Lower lobe of right lung (tissue), 2 donors: ENCODE results near the gene AADAC. TPM values are rescaled to one million over a fixed set of nuclear protein-coding genes. Genes with fewer than 3 reads are reported as not detected.

Experiments
- ATAC-seq, 2 donors: fragments of 200-7000 bp; cut with Tn5 transposase; one replicate each; pipeline ENCODE4 v1.9.1; 2020 to 2022; ENCODE audit warnings: mild to moderate bottlenecking in 2 of 2, moderate library complexity in 2 of 2
- DNase-seq: peaks from one replicate; pipeline ENCODE4 v3.0.0-alpha.2; 2020
- H3K27ac ChIP-seq: fragments of 200-600 bp; one replicate; pipeline ENCODE4 v1.8.0; 2022
- H3K27me3 ChIP-seq: fragments of 200-600 bp; one replicate; pipeline ENCODE4 v1.8.0; 2022; ENCODE audit warnings: low read depth
- H3K36me3 ChIP-seq: fragments of 200-600 bp; one replicate; pipeline ENCODE4 v1.8.0; 2022; ENCODE audit warnings: mild to moderate bottlenecking
- H3K4me1 ChIP-seq: fragments of 200-600 bp; one replicate; pipeline ENCODE4 v1.8.0; 2022
- H3K4me3 ChIP-seq: fragments of 200-600 bp; one replicate; pipeline ENCODE4 v1.8.0; 2022; ENCODE audit warnings: mild to moderate bottlenecking
- H3K9me3 ChIP-seq: fragments of 200-600 bp; one replicate; pipeline ENCODE4 v1.8.0; 2022
- intact Hi-C: fragments of 100-400 bp; cut with DNase I; formaldehyde crosslinking; loops from one replicate; pipeline ENCODE4 v1.11.0; 2022
- total RNA-seq: library from RNA; stranded (reverse); fragmentation: NEBNext Ultra II Directional; extraction: Animal tissue kit (Norgen Biotek cat#: 25700); gene quantifications from one replicate; pipeline ENCODE4 v1.2.1, GENCODE V29; 2021
- TF ChIP-seq, protein P1 (sequence below): fragments of 200-600 bp; IDR thresholded peaks from one replicate; pipeline ENCODE4 v1.8.0; 2022; ENCODE audit warnings: antibody characterized with exemption, mild to moderate bottlenecking
- donor health status: DM: no; HTN: yes; CAD: no; lungs with severe emphysema.

The AADAC gene
- total RNA-seq, 1 donor from 2014 or later, result 5.6 TPM

GRCh38 chr3:151827816-151828215 lies 13.9 kb downstream of the AADAC start:
- ATAC-seq (no peak), DNase-seq (no peak)
- intact Hi-C loops, result no loop called here
- TF ChIP-seq, protein P1, sequence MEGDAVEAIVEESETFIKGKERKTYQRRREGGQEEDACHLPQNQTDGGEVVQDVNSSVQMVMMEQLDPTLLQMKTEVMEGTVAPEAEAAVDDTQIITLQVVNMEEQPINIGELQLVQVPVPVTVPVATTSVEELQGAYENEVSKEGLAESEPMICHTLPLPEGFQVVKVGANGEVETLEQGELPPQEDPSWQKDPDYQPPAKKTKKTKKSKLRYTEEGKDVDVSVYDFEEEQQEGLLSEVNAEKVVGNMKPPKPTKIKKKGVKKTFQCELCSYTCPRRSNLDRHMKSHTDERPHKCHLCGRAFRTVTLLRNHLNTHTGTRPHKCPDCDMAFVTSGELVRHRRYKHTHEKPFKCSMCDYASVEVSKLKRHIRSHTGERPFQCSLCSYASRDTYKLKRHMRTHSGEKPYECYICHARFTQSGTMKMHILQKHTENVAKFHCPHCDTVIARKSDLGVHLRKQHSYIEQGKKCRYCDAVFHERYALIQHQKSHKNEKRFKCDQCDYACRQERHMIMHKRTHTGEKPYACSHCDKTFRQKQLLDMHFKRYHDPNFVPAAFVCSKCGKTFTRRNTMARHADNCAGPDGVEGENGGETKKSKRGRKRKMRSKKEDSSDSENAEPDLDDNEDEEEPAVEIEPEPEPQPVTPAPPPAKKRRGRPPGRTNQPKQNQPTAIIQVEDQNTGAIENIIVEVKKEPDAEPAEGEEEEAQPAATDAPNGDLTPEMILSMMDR, result no peak
- no peaks in the 10 kb centered on the region for H3K4me1 ChIP-seq
- H3K36me3 ChIP-seq, result no peaks in the 10 kb centered on the region
- H3K27me3 ChIP-seq, result no peaks in the 10 kb centered on the region
- H3K4me3 ChIP-seq, result no peak overlapping the region
- no peak overlapping the region for H3K27ac ChIP-seq
- H3K9me3 ChIP-seq, result no peaks in the 10 kb centered on the region

DNA sequence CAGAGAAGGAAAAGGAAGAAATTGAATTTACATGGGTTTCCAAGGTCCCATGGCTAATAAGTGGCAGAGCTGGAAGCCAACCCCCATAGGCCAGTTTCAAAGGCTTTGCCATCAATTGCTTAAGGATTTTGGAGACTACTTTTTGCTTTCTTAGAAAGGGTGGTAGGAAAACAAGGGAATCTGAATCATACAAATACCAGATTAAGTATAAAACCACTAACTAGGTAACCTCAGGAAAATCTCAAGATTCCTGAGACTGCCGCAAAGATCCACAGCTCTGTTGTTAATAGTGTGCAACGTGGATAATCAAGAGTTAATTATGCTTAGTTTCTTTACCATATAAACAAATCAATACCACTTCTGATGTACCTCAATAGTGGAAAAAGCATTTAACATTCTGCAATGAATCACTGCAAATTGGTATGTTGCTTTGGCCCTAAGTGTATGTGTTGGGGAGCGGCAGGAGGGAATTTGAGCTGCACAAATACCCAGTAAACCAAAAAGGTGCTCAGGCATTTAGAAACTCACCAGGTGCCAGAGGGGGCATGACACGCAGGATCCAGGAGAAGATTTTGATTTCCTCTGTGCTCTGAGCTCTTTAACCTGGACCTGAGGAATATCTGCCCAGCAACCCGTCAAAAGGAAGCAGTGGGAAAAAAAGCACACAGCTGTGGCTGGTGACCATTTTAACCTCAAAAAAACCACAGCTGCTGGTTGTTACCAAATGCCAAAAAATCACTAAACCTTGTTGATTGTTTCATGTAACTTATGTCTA lies 22.0 kb downstream of the AADAC start:
- Histone ChIP-seq H3K27ac (no peak overlapping the region), H3K4me3 (no peak overlapping the region), H3K27me3 (no peaks in the 10 kb centered on the region), H3K9me3 (no peaks in the 10 kb centered on the region), H3K36me3 (no peaks in the 10 kb centered on the region), H3K4me1 (peaks cover 16% of the 10 kb centered on the region)
- TF ChIP-seq, protein P1, result no peak
- intact Hi-C loops, result loop anchor here (10.0 kb wide), 1 partner anchor 371 kb away; the partner anchor contains the start of gene IGSF10
- DNase-seq (no peak), ATAC-seq (no peak)

DNA sequence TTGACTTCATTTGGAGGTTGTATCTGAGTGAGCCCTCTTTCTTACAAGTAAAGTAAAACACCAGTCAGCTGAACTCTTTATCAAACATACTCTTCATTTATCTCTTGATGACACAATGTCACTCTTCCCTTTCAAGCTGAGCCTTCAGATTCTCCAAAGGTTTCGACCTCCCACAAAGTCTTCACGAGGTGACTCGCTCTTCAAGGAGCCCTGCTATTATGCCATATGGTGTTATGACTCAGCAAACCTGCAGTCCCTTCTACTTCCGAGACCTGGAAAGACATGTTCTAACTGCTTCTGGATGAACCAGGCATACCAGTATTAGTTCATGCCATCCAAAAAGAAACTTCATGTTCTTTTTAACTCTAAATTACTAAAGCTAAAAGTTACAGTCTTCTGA lies 23.1 kb downstream of the AADAC start:
- no peaks in the 10 kb centered on the region for H3K27me3 ChIP-seq
- intact Hi-C loops, result loop anchor here (10.0 kb wide), 1 partner anchor 372 kb away; the partner anchor contains the start of gene IGSF10
- peak overlapping the region; percentile 25 for H3K27ac ChIP-seq
- no peak for DNase-seq
- no peak overlapping the region for H3K4me3 ChIP-seq
- peaks cover 16% of the 10 kb centered on the region for H3K4me1 ChIP-seq
- no peaks in the 10 kb centered on the region for H3K9me3 ChIP-seq
- H3K36me3 ChIP-seq, result no peaks in the 10 kb centered on the region
- TF ChIP-seq, protein P1, result no peak
- ATAC-seq, result peak; percentile 62 to 85

DNA sequence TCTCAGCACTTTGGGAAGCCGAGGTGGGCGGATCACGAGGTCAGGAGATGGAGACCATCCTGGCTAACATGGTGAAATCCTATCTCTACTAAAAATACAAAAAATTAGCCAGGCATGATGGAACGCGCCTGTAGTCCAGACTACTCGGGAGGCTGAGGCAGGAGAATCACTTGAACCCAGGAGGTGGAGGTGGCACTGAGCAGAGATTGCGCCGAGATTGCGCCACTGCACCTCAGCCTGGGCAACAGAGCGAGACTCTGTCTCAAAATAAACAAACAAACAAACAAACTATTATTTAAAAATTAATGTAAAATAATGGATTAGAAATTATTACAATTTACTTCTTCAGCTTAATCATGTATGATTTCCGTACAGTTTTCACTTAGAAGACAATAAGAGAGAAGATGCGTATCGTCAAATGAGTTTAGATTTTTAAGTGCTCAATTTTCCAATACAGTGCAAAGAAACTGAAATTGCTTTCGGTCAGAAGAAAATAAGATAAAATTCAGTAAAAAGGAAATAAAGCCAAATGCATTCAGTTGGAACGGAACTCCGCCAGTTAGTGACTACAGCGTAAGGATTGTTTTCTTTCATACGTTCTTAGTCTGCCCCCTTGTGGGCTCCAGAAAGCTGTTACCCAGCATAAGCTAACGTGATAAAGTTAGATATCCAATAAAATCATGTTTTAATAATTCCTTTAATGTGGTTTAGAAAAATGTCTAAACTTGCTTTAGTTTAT lies 24.8 kb downstream of the AADAC start:
- Histone ChIP-seq H3K36me3 (no peaks in the 10 kb centered on the region), H3K4me3 (peak overlapping the region; percentile 19), H3K27me3 (no peaks in the 10 kb centered on the region), H3K9me3 (no peaks in the 10 kb centered on the region), H3K27ac (no peak overlapping the region), H3K4me1 (peaks cover 16% of the 10 kb centered on the region)
- TF ChIP-seq, protein P1, result peak; percentile 84
- intact Hi-C loops, result loop anchor here (10.0 kb wide), 1 partner anchor 374 kb away; the partner anchor contains the start of gene IGSF10
- ATAC-seq (peak; percentile 85 to 90), DNase-seq (no peak)

DNA sequence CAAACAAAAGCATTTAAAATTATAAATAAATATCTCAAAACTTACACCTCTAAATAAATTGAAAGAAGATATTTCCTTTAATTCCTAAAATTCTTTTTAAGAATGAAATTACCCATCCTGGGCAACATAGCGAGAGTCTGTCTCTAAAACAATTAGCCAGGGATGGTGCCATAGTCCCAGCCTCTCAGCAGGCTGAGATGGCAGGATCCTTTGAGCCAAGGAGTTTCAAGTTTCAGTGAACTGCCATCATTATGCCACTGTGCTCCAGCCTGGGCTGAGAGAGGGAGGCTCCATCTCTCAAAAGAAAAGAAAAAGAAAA lies 25.4 kb downstream of the AADAC start:
- no peak overlapping the region for H3K4me3 ChIP-seq
- ATAC-seq, result no peak

More for the DNA sequence above, 25.4 kb downstream of the AADAC start:
- no peaks in the 10 kb centered on the region for H3K9me3 ChIP-seq
- intact Hi-C loops, result loop anchor here (10.0 kb wide), 1 partner anchor 374 kb away; the partner anchor contains the start of gene IGSF10
- H3K27me3 ChIP-seq, result no peaks in the 10 kb centered on the region
- TF ChIP-seq, protein P1, result peak; percentile 12
- no peak overlapping the region for H3K27ac ChIP-seq
- no peaks in the 10 kb centered on the region for H3K36me3 ChIP-seq
- no peak for DNase-seq
- peaks cover 16% of the 10 kb centered on the region for H3K4me1 ChIP-seq
